ENCODE data around the gene TTC33.
A peak's percentile ranks its signal among the peaks of the same experiment; 100 is the strongest.

TTC33 gene

GRCh38 chr5:40685976-40686486, 69.7 kb downstream of the TTC33 start:
- peak overlapping the region; percentile 99 for H3K4me3 ChIP-seq (ENCODE audit: low read length)
- TF ChIP-seq CTCF (IDR thresholded peaks at IDR 0.05; ENCODE audit: low read depth, low read length), result no peak
- no peak for TF ChIP-seq EZH2phosphoT487 (IDR thresholded peaks at IDR 0.05; ENCODE audit: low read depth)
- peak overlapping the region; percentile 94 for H3K4me2 ChIP-seq (ENCODE audit: low read length)
- peaks cover 100% of the 10 kb centered on the region for H3K79me2 ChIP-seq (ENCODE audit: low read length)
- peak overlapping the region; percentile 98 for H3K9ac ChIP-seq (ENCODE audit: low read length)
- peaks cover 45% of the 10 kb centered on the region for H3K4me1 ChIP-seq (ENCODE audit: low read length)
- no peaks in the 10 kb centered on the region for H3K9me3 ChIP-seq (ENCODE audit: insufficient read depth, low read length)
- peaks cover 78% of the 10 kb centered on the region for H4K20me1 ChIP-seq (ENCODE audit: insufficient read depth, low read length)
- no peak overlapping the region for H2AFZ ChIP-seq (ENCODE audit: low read depth, low read length)
- H3K27me3 ChIP-seq (ENCODE audit: low read depth, low read length), result no peaks in the 10 kb centered on the region
- H3K36me3 ChIP-seq (replicated peaks; ENCODE audit: low read depth, low read length), result peaks cover 80% of the 10 kb centered on the region
- H3K27ac ChIP-seq (ENCODE audit: low read length), result peak overlapping the region; percentile 94

DNA sequence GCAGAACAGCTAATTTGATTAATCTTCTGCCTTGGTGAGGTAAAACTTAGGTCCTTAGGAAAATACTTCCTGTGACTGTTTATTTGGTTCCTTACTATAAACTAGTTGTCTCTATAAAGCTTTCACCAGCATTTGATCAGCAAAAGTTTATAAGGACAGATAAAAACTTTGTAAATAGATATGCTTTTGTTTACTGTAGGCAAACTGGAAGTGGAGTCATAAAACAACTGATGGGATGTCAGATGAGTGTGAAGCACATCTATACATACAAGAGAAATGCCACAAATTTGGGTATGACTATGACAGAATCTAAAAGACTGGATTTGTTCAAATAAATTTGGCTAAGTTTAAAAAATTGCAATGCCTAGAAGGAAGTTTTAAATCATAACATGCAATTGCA, 70.6 kb downstream of the TTC33 start:
- peaks cover 80% of the 10 kb centered on the region for H3K36me3 ChIP-seq (replicated peaks; ENCODE audit: low read depth, low read length)
- peak overlapping the region; percentile 99 for H3K4me3 ChIP-seq (ENCODE audit: low read length)
- no peaks in the 10 kb centered on the region for H3K9me3 ChIP-seq (ENCODE audit: insufficient read depth, low read length)
- H3K27ac ChIP-seq (ENCODE audit: low read length), result peak overlapping the region; percentile 94
- no peak for TF ChIP-seq EZH2phosphoT487 (IDR thresholded peaks at IDR 0.05; ENCODE audit: low read depth)
- TF ChIP-seq CTCF (IDR thresholded peaks at IDR 0.05; ENCODE audit: low read depth, low read length), result no peak
- H3K27me3 ChIP-seq (ENCODE audit: low read depth, low read length), result no peaks in the 10 kb centered on the region
- H4K20me1 ChIP-seq (ENCODE audit: insufficient read depth, low read length), result peaks cover 74% of the 10 kb centered on the region
- H3K79me2 ChIP-seq (ENCODE audit: low read length), result peaks cover 100% of the 10 kb centered on the region
- peaks cover 45% of the 10 kb centered on the region for H3K4me1 ChIP-seq (ENCODE audit: low read length)
- H3K4me2 ChIP-seq (ENCODE audit: low read length), result peak overlapping the region; percentile 94
- H3K9ac ChIP-seq (ENCODE audit: low read length), result peak overlapping the region; percentile 98
- H2AFZ ChIP-seq (ENCODE audit: low read depth, low read length), result no peak overlapping the region

- Histone ChIP-seq H3K27ac (ENCODE audit: low read length) (peak overlapping the region; percentile 94), H3K4me3 (ENCODE audit: low read length) (peak overlapping the region; percentile 99), H3K9ac (ENCODE audit: low read length) (peak overlapping the region; percentile 98), H3K27me3 (ENCODE audit: low read depth, low read length) (no peaks in the 10 kb centered on the region), H2AFZ (ENCODE audit: low read depth, low read length) (no peak overlapping the region), H3K4me2 (ENCODE audit: low read length) (peak overlapping the region; percentile 94), H3K36me3 (replicated peaks; ENCODE audit: low read depth, low read length) (peaks cover 63% of the 10 kb centered on the region), H3K79me2 (ENCODE audit: low read length) (peaks cover 90% of the 10 kb centered on the region), H4K20me1 (ENCODE audit: insufficient read depth, low read length) (peaks cover 57% of the 10 kb centered on the region), H3K9me3 (ENCODE audit: insufficient read depth, low read length) (no peaks in the 10 kb centered on the region), H3K4me1 (ENCODE audit: low read length) (peaks cover 31% of the 10 kb centered on the region)
- TF ChIP-seq CTCF (IDR thresholded peaks at IDR 0.05; ENCODE audit: low read depth, low read length), result no peak
- no peak for TF ChIP-seq EZH2phosphoT487 (IDR thresholded peaks at IDR 0.05; ENCODE audit: low read depth)
Measured at GRCh38 chr5:40683305-40683704, 72.5 kb downstream of the TTC33 start.

DNA sequence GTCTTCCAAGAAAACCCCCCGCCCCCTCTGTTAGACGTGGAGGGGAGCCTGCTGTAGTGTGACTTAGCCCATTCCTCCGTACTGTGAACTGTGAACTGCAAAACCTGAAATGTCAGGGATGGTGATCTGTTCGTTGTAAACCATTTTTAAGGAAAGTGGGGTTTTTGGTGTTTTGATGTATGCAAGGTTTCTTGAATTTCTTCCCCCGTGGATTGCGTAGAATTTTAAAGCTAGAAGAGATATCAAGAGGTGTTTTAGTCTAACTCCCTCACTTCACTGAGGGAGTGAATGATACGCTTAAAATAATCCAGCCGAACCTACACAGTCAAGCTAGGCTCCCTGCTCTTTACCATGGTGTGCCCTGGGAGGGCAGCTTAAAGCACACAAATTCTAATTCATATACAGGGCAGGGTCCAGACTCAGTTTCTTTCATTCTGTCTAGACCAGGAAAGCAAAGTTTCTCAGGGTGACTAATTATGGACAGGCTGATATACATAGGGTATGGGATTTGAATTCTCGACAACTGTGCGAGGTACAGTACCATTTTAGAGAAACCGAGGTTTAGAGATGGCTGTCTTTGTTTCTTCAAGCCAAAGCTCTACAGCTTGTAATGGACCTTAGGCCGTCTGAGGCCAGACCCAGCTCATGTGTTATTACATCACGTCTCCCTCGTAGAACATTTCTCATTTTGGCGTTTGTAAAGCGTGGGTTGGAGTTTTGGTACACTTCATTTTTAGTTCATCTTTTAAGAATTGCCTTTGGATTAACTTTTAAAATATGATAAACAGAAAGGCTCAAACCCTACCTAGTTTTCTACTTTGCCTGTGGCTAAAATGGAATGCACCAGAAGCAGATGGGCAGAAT, 73.4 kb downstream of the TTC33 start:
- peak overlapping the region; percentile 94 for H3K27ac ChIP-seq (ENCODE audit: low read length)

More for the DNA sequence above, 73.4 kb downstream of the TTC33 start:
- H3K27me3 ChIP-seq (ENCODE audit: low read depth, low read length), result no peaks in the 10 kb centered on the region
- H3K9ac ChIP-seq (ENCODE audit: low read length), result peak overlapping the region; percentile 98
- TF ChIP-seq CTCF (IDR thresholded peaks at IDR 0.05; ENCODE audit: low read depth, low read length) (no peak), EZH2phosphoT487 (IDR thresholded peaks at IDR 0.05; ENCODE audit: low read depth) (no peak)
- peak overlapping the region; percentile 99 for H3K4me3 ChIP-seq (ENCODE audit: low read length)
- H2AFZ ChIP-seq (ENCODE audit: low read depth, low read length), result no peak overlapping the region
- peak overlapping the region; percentile 94 for H3K4me2 ChIP-seq (ENCODE audit: low read length)
- peaks cover 56% of the 10 kb centered on the region for H3K36me3 ChIP-seq (replicated peaks; ENCODE audit: low read depth, low read length)
- peaks cover 83% of the 10 kb centered on the region for H3K79me2 ChIP-seq (ENCODE audit: low read length)
- H3K9me3 ChIP-seq (ENCODE audit: insufficient read depth, low read length), result no peaks in the 10 kb centered on the region
- peaks cover 31% of the 10 kb centered on the region for H3K4me1 ChIP-seq (ENCODE audit: low read length)
- H4K20me1 ChIP-seq (ENCODE audit: insufficient read depth, low read length), result peaks cover 48% of the 10 kb centered on the region

Measured in OCI-LY3 (cell line).